ENCODE data around the gene AGK.

DNA sequence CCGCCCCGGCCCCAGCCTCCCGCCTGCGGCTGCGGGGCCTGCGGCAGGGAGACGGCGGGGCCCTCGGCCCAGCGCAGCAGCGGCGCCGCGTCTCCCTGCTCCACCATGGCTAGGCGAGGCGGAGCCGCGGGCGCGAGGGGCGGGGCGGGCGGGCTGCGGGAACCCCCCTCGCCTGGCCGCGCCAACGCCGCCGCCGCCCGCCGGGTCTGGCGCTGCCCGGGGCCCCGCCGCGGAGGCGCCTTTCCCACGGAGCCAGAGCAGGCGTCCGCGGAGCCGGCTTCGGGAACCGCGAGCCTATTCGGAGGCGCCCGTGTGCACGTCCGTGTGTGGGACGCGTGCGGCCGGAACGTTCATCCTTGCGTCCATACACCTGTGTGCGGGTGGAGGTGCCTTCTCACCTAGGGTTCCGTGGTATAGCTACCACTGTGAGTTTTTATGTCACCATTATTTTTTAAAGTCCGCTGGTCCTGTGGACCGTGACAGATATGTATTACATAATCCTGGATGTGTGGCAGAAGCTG lies 150.9 kb downstream of the AGK start, which contains the start of gene DENND11:
- TF ChIP-seq, protein P1, sequence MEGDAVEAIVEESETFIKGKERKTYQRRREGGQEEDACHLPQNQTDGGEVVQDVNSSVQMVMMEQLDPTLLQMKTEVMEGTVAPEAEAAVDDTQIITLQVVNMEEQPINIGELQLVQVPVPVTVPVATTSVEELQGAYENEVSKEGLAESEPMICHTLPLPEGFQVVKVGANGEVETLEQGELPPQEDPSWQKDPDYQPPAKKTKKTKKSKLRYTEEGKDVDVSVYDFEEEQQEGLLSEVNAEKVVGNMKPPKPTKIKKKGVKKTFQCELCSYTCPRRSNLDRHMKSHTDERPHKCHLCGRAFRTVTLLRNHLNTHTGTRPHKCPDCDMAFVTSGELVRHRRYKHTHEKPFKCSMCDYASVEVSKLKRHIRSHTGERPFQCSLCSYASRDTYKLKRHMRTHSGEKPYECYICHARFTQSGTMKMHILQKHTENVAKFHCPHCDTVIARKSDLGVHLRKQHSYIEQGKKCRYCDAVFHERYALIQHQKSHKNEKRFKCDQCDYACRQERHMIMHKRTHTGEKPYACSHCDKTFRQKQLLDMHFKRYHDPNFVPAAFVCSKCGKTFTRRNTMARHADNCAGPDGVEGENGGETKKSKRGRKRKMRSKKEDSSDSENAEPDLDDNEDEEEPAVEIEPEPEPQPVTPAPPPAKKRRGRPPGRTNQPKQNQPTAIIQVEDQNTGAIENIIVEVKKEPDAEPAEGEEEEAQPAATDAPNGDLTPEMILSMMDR (IDR thresholded peaks at IDR 0.05): no peak
- TF ChIP-seq POLR2A (IDR thresholded peaks at IDR 0.05): no peak
- TF ChIP-seq EP300 (IDR thresholded peaks at IDR 0.05): no peak
